CD4-positive, CD25-positive, alpha-beta regulatory T cell (primary cell): ENCODE measurements around the gene MXD3. TPM values are rescaled to one million over a fixed set of nuclear protein-coding genes. Genes with fewer than 3 reads are reported as not detected.
A peak's percentile ranks its signal among the peaks of the same experiment; 100 is the strongest.

ENCODE experiments used
- ATAC-seq, 2 donors: fragments of 150-1000 bp; cut with Tn5 transposase; one replicate each; pipeline ENCODE4 v1.10.0; 2021; ENCODE audit warnings: low read depth in 2 of 2, moderate number of reproducible peaks in 2 of 2, moderate library complexity in 1 of 2
- DNase-seq, 3 donors: peaks; one replicate each; pipeline versions ENCODE4 v3.0.0 to v3.0.0-alpha.2; 2012 to 2022; ENCODE audit warnings: mixed read lengths in 1 of 3
- H3K27ac ChIP-seq: one replicate; pipeline ENCODE4 v1.7.0; 2013; ENCODE audit warnings: mild to moderate bottlenecking, low read length; ENCODE audit not compliant: insufficient read depth, poor library complexity, severe bottlenecking
- H3K27me3 ChIP-seq: one replicate; pipeline ENCODE4 v1.7.0; 2013; ENCODE audit warnings: low read length; ENCODE audit not compliant: control insufficient read depth, insufficient read depth
- H3K36me3 ChIP-seq: one replicate; pipeline ENCODE4 v1.7.0; 2013; ENCODE audit warnings: mild to moderate bottlenecking, low read length, moderate library complexity; ENCODE audit not compliant: control insufficient read depth, insufficient read depth
- H3K4me1 ChIP-seq: 2 replicates; pipeline ENCODE4 v1.7.0; 2013; ENCODE audit warnings: mild to moderate bottlenecking, low read length; ENCODE audit not compliant: insufficient read depth, control insufficient read depth, poor library complexity, severe bottlenecking
- H3K4me3 ChIP-seq: one replicate; pipeline ENCODE4 v1.7.0; 2013; ENCODE audit warnings: low read depth, mild to moderate bottlenecking, low read length, moderate library complexity
- H3K9me3 ChIP-seq, 2 experiments: 1 replicate in 1 of 2; 2 replicates in 1 of 2; pipeline ENCODE4 v1.7.0; 2013; ENCODE audit warnings: low read length in 2 of 2, mild to moderate bottlenecking in 1 of 2, moderate library complexity in 1 of 2; ENCODE audit not compliant: control insufficient read depth in 2 of 2
- H3K27ac Mint-ChIP-seq, 3 donors: one replicate each; pipeline ENCODE4 v1.8.0; 2020 to 2022; ENCODE audit warnings: mild to moderate bottlenecking in 3 of 3, mixed read lengths in 3 of 3, moderate library complexity in 2 of 3
- H3K27me3 Mint-ChIP-seq: one replicate; pipeline ENCODE4 v1.8.0; 2022; ENCODE audit warnings: mild to moderate bottlenecking, mixed read lengths
- H3K36me3 Mint-ChIP-seq: one replicate; pipeline ENCODE4 v1.8.0; 2020; ENCODE audit warnings: mixed read lengths
- H3K4me1 Mint-ChIP-seq, 4 donors: one replicate each; pipeline ENCODE4 v1.8.0; 2020 to 2022; ENCODE audit warnings: mixed read lengths in 4 of 4, mild to moderate bottlenecking in 1 of 4
- H3K4me3 Mint-ChIP-seq, 4 donors: one replicate each; pipeline ENCODE4 v1.8.0; 2020 to 2022; ENCODE audit warnings: mild to moderate bottlenecking in 4 of 4, mixed read lengths in 4 of 4, moderate library complexity in 3 of 4
- H3K9me3 Mint-ChIP-seq, 7 donors: one replicate each; pipeline ENCODE4 v1.8.0; 2020 to 2022; ENCODE audit warnings: mixed read lengths in 7 of 7, mild to moderate bottlenecking in 3 of 7, moderate library complexity in 2 of 7
- polyA plus RNA-seq, 4 donors: library from polyadenylated mRNA; unstranded; fragments of 300-500 nt; fragmentation: Illumina TruSeq; gene quantifications; one replicate each; pipeline ENCODE4 v1.2.3, GENCODE V29; 2021
- total RNA-seq: library from RNA; stranded (reverse); gene quantifications from one replicate; pipeline ENCODE4 v1.2.3, GENCODE V29; 2022

The MXD3 gene
- total and polyA plus RNA-seq, 5 donors from 2014 or later = 0.36 to 8.7 (median 0.89) TPM

GRCh38 chr5:177314376-177315342 lies 3.0 kb upstream of the MXD3 start:
- peaks cover 4 to 42% (median 20%) of the 10 kb centered on the region in 4 donors for H3K4me1 Mint-ChIP-seq
- peaks cover 7% of the 10 kb centered on the region for H3K36me3 Mint-ChIP-seq
- H3K9me3 ChIP-seq = no peaks in the 10 kb centered on the region
- peaks cover 0 to 4% (median 0%) of the 10 kb centered on the region in 7 donors for H3K9me3 Mint-ChIP-seq
- H3K4me1 ChIP-seq = peaks cover 33% of the 10 kb centered on the region
- H3K27ac Mint-ChIP-seq = no peak overlapping the region
- H3K27ac ChIP-seq = no peak overlapping the region
- no peak overlapping the region for H3K4me3 Mint-ChIP-seq
- no peak for ATAC-seq
- DNase-seq = no peak
- H3K27me3 ChIP-seq = no peaks in the 10 kb centered on the region
- peaks cover 2% of the 10 kb centered on the region for H3K36me3 ChIP-seq
- no peak overlapping the region for H3K4me3 ChIP-seq
- no peaks in the 10 kb centered on the region for H3K27me3 Mint-ChIP-seq

- H3K27ac Mint-ChIP-seq = no peak overlapping the region
- H3K9me3 Mint-ChIP-seq = no peaks in the 10 kb centered on the region
- no peaks in the 10 kb centered on the region for H3K27me3 ChIP-seq
- H3K27ac ChIP-seq = no peak overlapping the region
- H3K4me1 Mint-ChIP-seq = peaks cover 4 to 49% (median 22%) of the 10 kb centered on the region in 4 donors
- H3K36me3 Mint-ChIP-seq = no peaks in the 10 kb centered on the region
- H3K36me3 ChIP-seq = no peaks in the 10 kb centered on the region
- DNase-seq (no peak), ATAC-seq (no peak)
- no peak overlapping the region for H3K4me3 ChIP-seq
- H3K9me3 ChIP-seq = no peaks in the 10 kb centered on the region
- peak overlapping the region in 1 of 4 donors; percentile 58 for H3K4me3 Mint-ChIP-seq
- no peaks in the 10 kb centered on the region for H3K27me3 Mint-ChIP-seq
- peaks cover 36% of the 10 kb centered on the region for H3K4me1 ChIP-seq
Measured at GRCh38 chr5:177313561-177314259, 2.0 kb upstream of the MXD3 start.

GRCh38 chr5:177312649-177313181 lies 1.0 kb upstream of the MXD3 start:
- Histone ChIP-seq H3K4me1 (peaks cover 36% of the 10 kb centered on the region), H3K36me3 (no peaks in the 10 kb centered on the region), H3K27me3 (no peaks in the 10 kb centered on the region), H3K27ac (peak overlapping the region; percentile 67), H3K9me3 (no peaks in the 10 kb centered on the region), H3K4me3 (peak overlapping the region; percentile 68)
- DNase-seq = peak in 1 of 3 donors; percentile 82
- Mint-ChIP-seq H3K9me3 (no peaks in the 10 kb centered on the region), H3K36me3 (no peaks in the 10 kb centered on the region), H3K27ac (peak overlapping the region in 1 of 3 donors; percentile 42), H3K4me3 (peak overlapping the region; percentile 74 to 95 (median 85)), H3K4me1 (peaks cover 4 to 47% (median 16%) of the 10 kb centered on the region in 4 donors), H3K27me3 (no peaks in the 10 kb centered on the region)
- ATAC-seq = peak; percentile 2 to 5

GRCh38 chr5:177311392-177311722 lies 341 bp downstream of the MXD3 start:
- Mint-ChIP-seq H3K4me1 (peaks cover 4 to 53% (median 18%) of the 10 kb centered on the region in 4 donors), H3K36me3 (peaks cover 7% of the 10 kb centered on the region), H3K9me3 (no peaks in the 10 kb centered on the region), H3K27me3 (no peaks in the 10 kb centered on the region), H3K4me3 (peak overlapping the region; percentile 72 to 95 (median 84)), H3K27ac (peak overlapping the region in 1 of 3 donors; percentile 55)
- Histone ChIP-seq H3K4me1 (peaks cover 36% of the 10 kb centered on the region), H3K4me3 (no peak overlapping the region), H3K27ac (peak overlapping the region; percentile 67), H3K27me3 (no peaks in the 10 kb centered on the region), H3K9me3 (no peaks in the 10 kb centered on the region), H3K36me3 (peaks cover 6% of the 10 kb centered on the region)
- DNase-seq (no peak), ATAC-seq (no peak)

GRCh38 chr5:177310757-177311391 lies 824 bp downstream of the MXD3 start:
- Histone ChIP-seq H3K27me3 (no peaks in the 10 kb centered on the region), H3K4me3 (no peak overlapping the region), H3K27ac (no peak overlapping the region), H3K36me3 (peaks cover 11% of the 10 kb centered on the region), H3K4me1 (peaks cover 38% of the 10 kb centered on the region), H3K9me3 (no peaks in the 10 kb centered on the region)
- Mint-ChIP-seq H3K4me3 (peak overlapping the region; percentile 83 to 95 (median 90)), H3K27ac (peak overlapping the region in 2 of 3 donors; percentile 70 to 76), H3K9me3 (no peaks in the 10 kb centered on the region), H3K27me3 (no peaks in the 10 kb centered on the region), H3K36me3 (peaks cover 12% of the 10 kb centered on the region), H3K4me1 (peaks cover 4 to 56% (median 21%) of the 10 kb centered on the region in 4 donors)
- DNase-seq (peak in 2 of 3 donors; percentile 24 to 69), ATAC-seq (no peak)

GRCh38 chr5:177310332-177310731 lies 1.4 kb downstream of the MXD3 start:
- DNase-seq = no peak
- H3K27me3 Mint-ChIP-seq = no peaks in the 10 kb centered on the region
- Histone ChIP-seq H3K27ac (no peak overlapping the region), H3K36me3 (peaks cover 17% of the 10 kb centered on the region), H3K9me3 (no peaks in the 10 kb centered on the region), H3K4me1 (peaks cover 43% of the 10 kb centered on the region), H3K27me3 (no peaks in the 10 kb centered on the region), H3K4me3 (no peak overlapping the region)
- H3K9me3 Mint-ChIP-seq = no peaks in the 10 kb centered on the region
- H3K36me3 Mint-ChIP-seq = peaks cover 12% of the 10 kb centered on the region
- H3K4me3 Mint-ChIP-seq = peak overlapping the region; percentile 83 to 95 (median 92)
- peaks cover 4 to 61% (median 23%) of the 10 kb centered on the region in 4 donors for H3K4me1 Mint-ChIP-seq
- no peak overlapping the region for H3K27ac Mint-ChIP-seq
- no peak for ATAC-seq
